NCI-H2029 (cell line): ENCODE results near the gene CAMKK2.
"Not testable (repeated sequence)": the region's sequence is repeated elsewhere in the genome, so short reads cannot be mapped to it uniquely, and the experiment has no call there.

Source experiments
- DNase-seq: peaks from one replicate; lab custom pipeline; 2025; lab: John Stamatoyannopoulos, UW

The CAMKK2 gene

DNA sequence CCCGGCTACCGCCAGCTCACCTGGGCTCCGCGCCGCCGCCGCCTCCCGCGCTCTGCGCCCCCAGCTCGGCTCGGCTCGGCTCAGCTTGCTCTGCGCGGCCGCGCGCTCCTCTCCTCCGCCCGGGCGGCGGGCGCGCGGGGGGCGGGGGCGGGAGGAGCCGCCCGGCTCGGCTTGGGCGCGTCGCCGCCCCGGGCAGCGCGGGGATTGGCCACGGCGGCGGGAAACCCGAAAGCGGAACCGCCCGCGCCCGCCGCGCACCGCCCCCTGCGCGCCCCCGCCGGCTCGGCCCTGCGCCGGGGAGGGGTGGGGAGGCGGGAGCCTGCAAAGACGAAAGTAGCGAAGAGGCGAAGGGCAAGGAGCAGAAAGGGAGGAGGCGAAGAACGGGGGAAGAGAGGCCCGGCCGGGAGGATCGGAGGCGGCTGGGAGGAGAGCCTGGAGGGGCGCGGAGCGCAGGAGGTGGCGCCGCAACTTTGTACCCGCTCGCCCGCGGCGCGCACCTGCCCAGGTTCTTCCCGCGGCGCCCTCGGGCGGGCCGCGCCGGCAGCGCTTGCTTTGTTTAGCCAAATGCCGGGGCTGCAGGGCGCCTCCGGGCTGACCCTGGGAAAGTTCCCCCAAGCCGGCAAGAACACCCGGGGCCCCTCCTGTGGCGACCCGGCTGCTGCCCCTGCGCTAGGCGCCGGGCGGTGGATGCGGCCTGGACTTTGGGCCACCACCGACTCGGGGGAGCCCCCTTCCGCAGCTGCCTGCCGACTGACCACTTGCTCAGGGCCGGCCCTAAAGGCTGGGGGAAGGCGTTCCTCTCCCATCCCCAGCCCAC is at the start of gene CAMKK2:
CAMKK2 (minus strand) TSS at position 92 of the 817 bp plus-strand sequence. CDS start 22,183 bp downstream, outside the sequence.
- peak; percentile 77 for DNase-seq

DNA sequence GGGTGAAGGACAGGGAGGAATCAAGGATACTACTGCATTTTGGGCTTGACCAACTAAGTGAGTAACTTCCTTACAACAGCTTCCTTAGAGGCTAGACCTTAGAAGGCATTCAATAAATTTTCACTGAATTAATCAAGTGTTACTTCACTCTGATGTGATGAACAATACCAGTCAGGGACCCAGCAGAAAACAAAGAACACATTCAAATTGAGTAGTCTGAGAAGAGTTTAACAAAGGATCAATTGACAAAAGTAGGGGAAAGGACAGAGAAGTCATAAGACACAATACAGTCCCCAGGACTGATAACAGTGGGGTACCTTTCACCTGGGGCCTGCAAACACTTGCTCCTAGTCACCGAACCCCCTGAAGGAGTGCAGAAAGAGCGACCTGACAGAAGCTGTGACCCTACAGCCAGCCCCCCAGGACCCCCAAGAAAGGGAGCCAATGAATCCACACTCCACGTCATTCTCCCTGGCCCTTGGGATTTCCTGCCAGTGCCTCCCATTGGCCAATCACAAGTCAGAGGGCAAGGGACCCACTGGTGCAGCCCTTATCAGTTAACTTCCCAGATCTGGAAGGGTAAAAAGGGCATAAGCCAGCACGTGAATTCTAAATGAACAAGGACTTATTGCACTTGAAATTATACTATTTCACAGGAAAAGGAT is 48.8 kb upstream of the CAMKK2 start:
- no peak for DNase-seq

DNA sequence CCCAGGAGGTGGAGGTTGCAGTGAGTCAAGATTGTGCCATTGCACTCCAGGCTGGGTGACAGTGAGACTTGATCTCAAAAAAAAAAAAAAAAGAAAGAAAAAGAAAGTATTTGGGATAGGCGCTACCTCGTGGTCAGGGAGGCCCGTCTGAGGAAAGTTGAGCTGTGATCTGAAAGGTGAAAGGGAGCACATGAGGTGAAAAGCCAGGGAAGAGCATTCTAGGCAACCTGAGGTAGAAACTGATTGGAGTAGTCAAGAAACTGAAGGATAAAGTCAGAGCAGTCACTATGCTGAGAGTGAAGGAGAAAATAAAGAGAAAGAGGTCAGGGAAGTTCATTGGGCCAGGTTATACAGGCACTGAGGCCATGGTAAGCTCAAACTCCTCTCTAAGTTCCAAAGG is 48.0 kb upstream of the CAMKK2 start:
- DNase-seq, result no peak

DNA sequence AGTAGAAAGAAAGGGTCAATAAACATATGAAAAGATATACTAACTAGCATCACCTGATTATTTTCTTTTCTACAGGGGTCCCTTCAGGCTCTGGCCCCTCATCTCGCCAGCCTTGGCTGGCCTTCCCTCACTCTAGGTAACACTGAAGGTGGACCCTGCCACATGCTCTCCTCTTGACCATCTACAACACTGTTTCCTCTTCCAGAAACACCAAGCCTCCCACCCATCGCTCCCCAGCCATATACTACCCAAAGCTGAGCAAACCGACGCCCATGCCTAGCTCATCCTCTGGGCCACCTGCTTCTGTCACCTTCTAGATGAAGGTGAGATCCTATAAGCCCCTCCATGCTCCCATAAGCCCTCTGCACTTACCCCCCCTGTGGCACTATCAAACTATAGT is 40.9 kb upstream of the CAMKK2 start:
- no peak for DNase-seq

DNA sequence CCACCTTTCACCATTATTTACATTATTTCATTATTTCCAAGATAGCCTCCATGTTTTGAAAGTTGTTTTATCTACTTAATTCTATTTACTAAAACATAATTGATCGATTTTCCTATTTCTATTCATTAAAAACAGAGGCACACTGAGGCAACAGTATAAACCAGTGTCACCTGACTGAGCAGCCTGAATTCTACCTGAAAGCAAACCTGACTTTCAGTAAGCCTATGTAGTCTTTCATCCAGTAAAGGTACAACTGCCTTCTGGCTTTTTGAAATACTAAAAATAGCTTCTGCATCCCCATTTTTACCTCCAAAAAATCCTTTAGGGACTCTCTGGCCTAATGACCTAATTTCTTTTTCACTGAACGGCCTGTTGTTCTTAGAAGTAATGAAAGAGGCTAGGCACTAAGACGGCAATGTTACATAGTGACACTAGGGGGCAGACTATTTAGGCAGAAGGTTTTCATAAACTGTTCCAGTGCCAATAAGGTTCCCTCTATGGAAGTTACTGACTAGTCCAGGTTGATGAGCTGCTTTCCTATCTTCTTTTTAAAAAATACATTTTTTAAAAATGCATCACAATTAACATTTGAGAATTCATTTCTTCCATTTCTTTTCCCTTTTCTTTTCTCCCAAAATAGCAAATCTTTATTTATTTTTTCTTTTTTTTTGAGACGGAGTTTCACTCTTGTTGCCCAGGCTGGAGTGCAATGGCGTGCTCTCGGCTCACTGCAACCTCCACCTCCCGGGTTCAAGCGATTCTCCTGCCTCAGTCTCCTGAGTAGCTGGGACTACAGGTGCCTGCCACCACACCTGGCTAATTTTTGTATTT is 38.2 kb upstream of the CAMKK2 start:
- DNase-seq, result peak; percentile 45

GRCh38 chr12:121333747-121334146 is 37.2 kb upstream of the CAMKK2 start:
- DNase-seq, result no peak

GRCh38 chr12:121331248-121331647 is 34.7 kb upstream of the CAMKK2 start:
- DNase-seq, result no peak

GRCh38 chr12:121330692-121331091 is 34.2 kb upstream of the CAMKK2 start:
- no peak for DNase-seq

DNA sequence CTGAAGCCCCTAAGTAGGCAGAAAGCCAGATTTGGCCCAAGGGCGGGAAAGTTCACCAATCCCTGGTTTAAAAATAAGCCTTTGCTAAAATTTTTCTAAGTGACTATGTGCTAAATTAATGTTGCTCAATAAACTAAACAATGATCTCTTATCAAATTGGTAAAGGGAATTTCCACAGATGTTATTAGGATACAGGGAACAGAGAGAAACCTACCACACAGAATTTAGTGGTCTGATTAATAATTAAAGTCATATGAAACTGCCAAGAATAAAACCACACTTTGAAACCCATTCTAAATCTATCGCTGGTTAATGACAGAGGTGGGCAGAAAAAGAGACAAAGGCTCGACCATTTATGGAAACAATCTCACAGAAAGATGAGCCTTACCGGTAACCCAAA is 33.7 kb upstream of the CAMKK2 start:
- no peak for DNase-seq

GRCh38 chr12:121328620-121329019 is 32.1 kb upstream of the CAMKK2 start:
- DNase-seq, result no peak

DNA sequence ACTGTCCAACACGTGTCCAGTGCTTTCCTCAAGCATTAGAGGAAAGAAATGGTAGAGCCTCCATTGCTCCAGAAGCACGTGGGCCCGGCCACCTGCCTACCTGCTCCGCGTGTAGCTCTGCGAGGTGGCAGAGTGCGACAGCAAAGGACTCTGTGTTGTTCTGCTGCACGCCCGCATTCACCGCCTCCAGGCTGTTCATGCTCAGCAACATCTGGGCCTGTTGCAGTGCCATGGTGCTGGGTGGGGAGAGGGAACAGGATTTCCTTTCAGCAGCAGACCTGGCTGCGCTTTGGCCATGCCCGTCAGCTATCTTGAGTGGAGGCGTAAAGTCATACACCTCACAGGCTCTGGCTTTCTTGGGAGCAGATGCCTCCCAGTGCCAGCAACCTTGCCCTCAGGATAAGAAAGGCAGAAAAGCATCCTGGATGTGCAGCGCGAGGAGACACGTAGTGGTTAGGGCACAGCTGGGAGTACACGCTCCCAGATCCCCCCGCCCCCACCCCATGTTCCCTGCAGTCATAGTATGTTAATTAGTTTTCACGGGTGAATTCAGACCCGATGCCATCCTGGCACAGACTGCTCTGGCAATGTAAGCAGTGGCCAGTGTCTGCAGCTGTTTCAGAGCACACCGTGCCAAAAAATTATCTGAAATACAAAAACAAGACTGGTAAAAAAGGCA is 30.6 kb upstream of the CAMKK2 start:
- DNase-seq, result no peak

DNA sequence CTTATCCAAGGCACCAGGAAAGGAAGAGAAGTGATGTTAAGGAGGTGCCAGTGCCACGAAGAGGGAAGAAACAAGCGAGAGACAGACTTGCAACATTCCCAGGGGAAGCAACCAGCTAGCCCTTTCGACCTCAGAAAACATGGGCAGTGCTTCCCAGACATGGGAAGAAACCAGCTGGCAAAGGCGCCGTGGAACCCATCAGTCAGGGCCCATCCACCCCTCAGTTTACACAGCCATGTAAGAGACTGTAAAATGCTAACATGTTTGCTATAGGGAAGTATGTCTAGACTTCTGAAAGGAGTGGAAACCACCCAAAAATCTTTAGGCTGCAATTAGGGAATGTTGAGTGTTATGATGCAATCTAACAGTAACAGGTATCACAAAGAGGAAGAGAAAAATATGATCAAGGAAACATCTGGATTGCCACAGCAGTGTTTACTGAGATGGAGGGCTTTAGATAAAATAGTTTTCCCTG is 29.4 kb upstream of the CAMKK2 start:
- DNase-seq, result no peak

- no peak for DNase-seq
These were observed 27.4 kb upstream of the CAMKK2 start for GRCh38 chr12:121323908-121324307.

- DNase-seq, result no peak
These were observed 21.6 kb upstream of the CAMKK2 start for GRCh38 chr12:121318121-121318520.

GRCh38 chr12:121314431-121314830 is 17.9 kb upstream of the CAMKK2 start:
- no peak for DNase-seq

GRCh38 chr12:121310231-121310630 is 13.7 kb upstream of the CAMKK2 start:
- not testable (repeated sequence) for DNase-seq

DNA sequence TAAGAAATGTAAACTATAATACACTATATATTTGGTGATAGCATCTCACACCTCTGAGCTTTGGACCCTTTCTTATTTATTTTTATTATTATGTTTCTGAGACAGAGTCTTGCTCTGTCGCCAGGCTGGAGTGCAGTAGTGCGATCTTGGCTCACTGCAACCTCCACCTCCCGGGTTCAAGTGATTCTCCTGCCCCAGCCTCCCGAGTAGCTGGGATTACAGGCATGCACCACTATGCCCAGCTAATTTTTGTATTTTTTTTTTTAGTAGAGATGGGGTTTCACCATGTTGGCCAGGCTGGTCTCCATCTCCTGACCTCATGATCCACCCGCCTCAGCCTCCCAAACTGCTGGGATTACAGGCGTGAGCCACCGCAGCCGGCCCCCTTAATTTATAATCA is 10.9 kb upstream of the CAMKK2 start:
- DNase-seq, result not testable (repeated sequence)

- DNase-seq, result no peak
These were observed 7.8 kb upstream of the CAMKK2 start for GRCh38 chr12:121304306-121304705.

GRCh38 chr12:121301876-121302275 is 5.4 kb upstream of the CAMKK2 start:
- DNase-seq, result no peak

DNA sequence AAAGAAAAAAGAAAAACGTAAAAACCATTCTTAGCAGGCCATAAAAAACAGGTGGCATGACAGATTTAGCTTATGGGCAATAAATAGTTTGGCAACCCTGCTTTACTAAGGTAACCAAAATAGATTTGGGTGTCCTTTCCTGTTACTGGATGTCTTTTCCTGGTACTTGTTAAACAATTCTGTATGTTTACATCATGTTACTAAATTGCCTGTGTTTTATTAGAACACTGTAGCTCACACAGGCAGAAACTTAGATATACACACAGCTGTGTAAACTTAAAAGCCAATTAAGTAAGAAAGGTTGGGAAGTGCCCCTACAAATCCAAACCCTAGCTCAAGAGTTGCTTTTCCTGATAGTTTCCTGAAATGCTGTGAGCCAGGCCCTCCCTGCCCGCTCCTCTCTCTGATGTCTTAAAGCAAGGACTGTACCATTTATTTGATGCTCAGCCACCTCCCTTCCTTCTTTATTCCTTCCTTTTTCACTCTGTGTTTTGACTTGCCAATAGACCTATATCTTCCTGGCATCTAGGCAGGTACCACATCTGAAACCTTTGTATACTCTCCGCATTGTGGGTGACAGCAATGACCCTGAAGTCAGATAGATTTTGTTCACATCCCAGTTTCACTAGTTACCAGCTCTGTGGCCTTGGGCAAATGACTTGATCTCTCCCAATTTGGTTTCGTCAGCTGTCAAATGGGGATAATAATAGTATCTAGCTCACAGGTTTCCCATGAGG is 3.7 kb upstream of the CAMKK2 start:
- DNase-seq, result no peak

- DNase-seq, result no peak
These were observed 3.2 kb upstream of the CAMKK2 start for GRCh38 chr12:121299662-121300061.
